Esophagus squamous epithelium (tissue), 5 donors: ENCODE results near the gene GPHA2. TPM values are rescaled to one million over a fixed set of nuclear protein-coding genes. Genes with fewer than 3 reads are reported as not detected.
A peak's percentile ranks its signal among the peaks of the same experiment; 100 is the strongest.

Source experiments
- DNase-seq: peaks from one replicate; lab custom pipeline; 2025; lab: John Stamatoyannopoulos, UW
- H3K27ac ChIP-seq, 4 donors: fragments of 200-600 bp; sonication (generic); one replicate each; pipeline ENCODE4 v1.5.1; 2016 to 2019; ENCODE audit warnings: mild to moderate bottlenecking in 1 of 4
- H3K27me3 ChIP-seq, 4 donors: fragments of 200-600 bp; sonication (generic); 1 replicate in 3 of 4; 2 replicates in 1 of 4; pipeline versions ENCODE4 v1.5.1 to v1.6.0; 2017 to 2021; ENCODE audit warnings: antibody characterized with exemption in 1 of 4
- H3K36me3 ChIP-seq, 3 donors: fragments of 200-600 bp; sonication (generic); one replicate each; pipeline ENCODE4 v1.5.1; 2016 to 2019
- H3K4me1 ChIP-seq, 3 donors: fragments of 200-600 bp; sonication (generic); one replicate each; pipeline ENCODE4 v1.5.1; 2017 to 2019
- H3K4me3 ChIP-seq, 4 donors: fragments of 200-600 bp; sonication (generic); 1 replicate in 3 of 4; 2 replicates in 1 of 4; pipeline ENCODE4 v1.5.1; 2016 to 2019; ENCODE audit warnings: mild to moderate bottlenecking in 2 of 4, moderate library complexity in 1 of 4
- H3K9me3 ChIP-seq, 3 donors: fragments of 200-600 bp; sonication (generic); one replicate each; pipeline ENCODE4 v1.5.1; 2016 to 2019
- CTCF ChIP-seq, 6 experiments: fragments of 450-650 bp in 4 of 6; fragments of 200-600 bp in 2 of 6; sonication (generic) in 2 of 6; IDR thresholded peaks; one replicate each; pipeline ENCODE4 v1.5.1; 2016 to 2019; ENCODE audit warnings: antibody characterized with exemption in 6 of 6, mild to moderate bottlenecking in 4 of 6, moderate library complexity in 4 of 6
- POLR2A ChIP-seq, 4 donors: fragments of 450-650 bp; IDR thresholded peaks; one replicate each; pipeline ENCODE4 v1.6.1; 2017; ENCODE audit warnings: antibody characterized with exemption in 4 of 4, mild to moderate bottlenecking in 4 of 4, moderate library complexity in 3 of 4
- WGBS, 2 donors: methylation state at CpG; one replicate each; pipeline ENCODE4 v1.1.5; 2018; 5-methylcytosine and 5-hydroxymethylcytosine counted together
- intact Hi-C: fragments of 100-400 bp; cut with DNase I; formaldehyde crosslinking; loops from one replicate; pipeline ENCODE4 v1.15.0; 2022
- total RNA-seq, 4 donors: library from RNA; depleted of rRNA; stranded (reverse); fragments of >200 nt; gene quantifications; one replicate each; pipeline ENCODE4 v1.1.0, GENCODE V29; 2016
- donor health status: DM: yes; HTN: yes; CAD: no.

The GPHA2 gene
- total RNA-seq, 4 donors from 2014 or later: not detected

- intact Hi-C loops: loop anchor here (5.0 kb wide), 1 partner anchor 43 kb away; no protein-coding TSS in a partner anchor
These were observed 45.2 kb downstream of the GPHA2 start for GRCh38 chr11:64890522-64890939.

GRCh38 chr11:64888729-64889511 is 46.8 kb downstream of the GPHA2 start:
- Histone ChIP-seq H3K36me3 (no peaks in the 10 kb centered on the region), H3K4me3 (no peak overlapping the region), H3K4me1 (peaks cover 4 to 30% (median 11%) of the 10 kb centered on the region in 3 donors), H3K27me3 (no peaks in the 10 kb centered on the region), H3K9me3 (no peaks in the 10 kb centered on the region), H3K27ac (no peak overlapping the region)
- WGBS, 2 donors: 67 to 73% methylated on average over 8 of the region's 9 CpGs
- TF ChIP-seq CTCF (IDR thresholded peaks at IDR 0.05) (no peak), POLR2A (IDR thresholded peaks at IDR 0.05) (no peak)
- DNase-seq: no peak
- intact Hi-C loops: no loop called here

More at GRCh38 chr11:64890522-64890939, 45.2 kb downstream of the GPHA2 start:
- Histone ChIP-seq H3K4me1 (peaks cover 4 to 36% (median 11%) of the 10 kb centered on the region in 3 donors), H3K9me3 (no peaks in the 10 kb centered on the region), H3K36me3 (peaks cover 0 to 11% (median 5%) of the 10 kb centered on the region in 3 donors), H3K27me3 (no peaks in the 10 kb centered on the region), H3K4me3 (no peak overlapping the region), H3K27ac (no peak overlapping the region)
- WGBS, 2 donors: 82 to 100% methylated on average over 3 to 5 of the region's 7 CpGs
- DNase-seq: no peak
- TF ChIP-seq POLR2A (IDR thresholded peaks at IDR 0.05): no peak
- no peak for TF ChIP-seq CTCF (IDR thresholded peaks at IDR 0.05)

- Histone ChIP-seq H3K27ac (peak overlapping the region in 2 of 4 donors; percentile 65 to 68), H3K27me3 (no peaks in the 10 kb centered on the region), H3K9me3 (no peaks in the 10 kb centered on the region), H3K4me1 (peaks cover 4 to 25% (median 11%) of the 10 kb centered on the region in 3 donors), H3K36me3 (no peaks in the 10 kb centered on the region), H3K4me3 (peak overlapping the region in 2 of 4 donors; percentile 22 to 50)
- no CpG with 5 or more reads among the region's 8 CpGs for WGBS, 2 donors
- intact Hi-C loops: no loop called here
- TF ChIP-seq CTCF (IDR thresholded peaks at IDR 0.05) (no peak), POLR2A (IDR thresholded peaks at IDR 0.05) (no peak)
- DNase-seq: no peak
These were observed 47.3 kb downstream of the GPHA2 start for GRCh38 chr11:64888406-64888728.

- H3K27ac ChIP-seq: peak overlapping the region; percentile 65 to 74 (median 67)
- peaks cover 4 to 25% (median 11%) of the 10 kb centered on the region in 3 donors for H3K4me1 ChIP-seq
- no peaks in the 10 kb centered on the region for H3K36me3 ChIP-seq
- H3K27me3 ChIP-seq: no peaks in the 10 kb centered on the region
- H3K4me3 ChIP-seq: peak overlapping the region in 2 of 4 donors; percentile 22 to 50
- 19 to 23% methylated on average over 11 to 22 of the region's 34 CpGs for WGBS, 2 donors
- peak; percentile 94 to 98 (median 96) for TF ChIP-seq CTCF (IDR thresholded peaks at IDR 0.05)
- no peak for TF ChIP-seq POLR2A (IDR thresholded peaks at IDR 0.05)
- intact Hi-C loops: no loop called here
- DNase-seq: no peak
- H3K9me3 ChIP-seq: no peaks in the 10 kb centered on the region
These were observed 47.8 kb downstream of the GPHA2 start for GRCh38 chr11:64887757-64888405.
